DOHH2 (cell line): ENCODE results near the gene TRPC4AP.

Source experiments
- CTCF ChIP-seq: fragments of 200-600 bp; sonication (generic); IDR thresholded peaks from one replicate; pipeline ENCODE4 v1.5.1; 2014; ENCODE audit warnings: antibody characterized with exemption, mild to moderate bottlenecking, low read depth, low read length; ENCODE audit not compliant: poor library complexity, severe bottlenecking
- EZH2phosphoT487 ChIP-seq: fragments of 200-600 bp; sonication (generic); IDR thresholded peaks from 2 replicates; pipeline ENCODE4 v1.6.1; 2017; ENCODE audit warnings: borderline replicate concordance, mild to moderate bottlenecking, antibody characterized with exemption, low read length, moderate library complexity, mixed read lengths

- TF ChIP-seq CTCF (no peak), EZH2phosphoT487 (no peak)
Observed at GRCh38 chr20:34953960-34954359, 138.6 kb downstream of the TRPC4AP start.
